ENCODE results near the gene LDLR.
A peak's percentile ranks its signal among the peaks of the same experiment; 100 is the strongest.
"Not testable (repeated sequence)": the region's sequence is repeated elsewhere in the genome, so short reads cannot be mapped to it uniquely, and the experiment has no call there.

LDLR gene

DNA sequence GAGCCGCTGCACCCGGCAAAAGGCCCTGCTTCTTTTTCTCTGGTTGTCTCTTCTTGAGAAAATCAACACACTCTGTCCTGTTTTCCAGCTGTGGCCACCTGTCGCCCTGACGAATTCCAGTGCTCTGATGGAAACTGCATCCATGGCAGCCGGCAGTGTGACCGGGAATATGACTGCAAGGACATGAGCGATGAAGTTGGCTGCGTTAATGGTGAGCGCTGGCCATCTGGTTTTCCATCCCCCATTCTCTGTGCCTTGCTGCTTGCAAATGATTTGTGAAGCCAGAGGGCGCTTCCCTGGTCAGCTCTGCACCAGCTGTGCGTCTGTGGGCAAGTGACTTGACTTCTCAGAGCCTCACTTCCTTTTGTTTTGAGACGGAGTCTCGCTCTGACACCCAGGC is 17.2 kb downstream of the LDLR start:
- no peak for DNase-seq

DNA sequence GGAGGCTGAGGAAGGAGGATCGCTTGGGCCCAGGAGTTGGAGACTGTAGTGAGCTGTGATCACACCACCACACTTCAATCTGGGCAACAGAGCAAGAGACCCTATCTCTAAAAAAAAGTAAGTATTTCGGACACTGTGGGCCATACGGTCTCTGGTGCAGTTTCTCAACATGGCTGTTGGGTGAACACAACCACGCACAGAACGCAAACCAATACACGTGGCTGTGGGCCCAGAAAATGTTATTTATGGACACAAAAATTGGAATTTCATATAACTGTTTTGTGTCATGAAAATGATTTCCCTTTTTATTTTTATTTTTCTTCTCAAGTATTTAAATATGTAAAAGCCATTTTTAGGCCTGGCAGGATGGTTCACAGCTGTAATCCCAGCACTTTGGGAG is 19.5 kb downstream of the LDLR start:
- no peak for DNase-seq

DNA sequence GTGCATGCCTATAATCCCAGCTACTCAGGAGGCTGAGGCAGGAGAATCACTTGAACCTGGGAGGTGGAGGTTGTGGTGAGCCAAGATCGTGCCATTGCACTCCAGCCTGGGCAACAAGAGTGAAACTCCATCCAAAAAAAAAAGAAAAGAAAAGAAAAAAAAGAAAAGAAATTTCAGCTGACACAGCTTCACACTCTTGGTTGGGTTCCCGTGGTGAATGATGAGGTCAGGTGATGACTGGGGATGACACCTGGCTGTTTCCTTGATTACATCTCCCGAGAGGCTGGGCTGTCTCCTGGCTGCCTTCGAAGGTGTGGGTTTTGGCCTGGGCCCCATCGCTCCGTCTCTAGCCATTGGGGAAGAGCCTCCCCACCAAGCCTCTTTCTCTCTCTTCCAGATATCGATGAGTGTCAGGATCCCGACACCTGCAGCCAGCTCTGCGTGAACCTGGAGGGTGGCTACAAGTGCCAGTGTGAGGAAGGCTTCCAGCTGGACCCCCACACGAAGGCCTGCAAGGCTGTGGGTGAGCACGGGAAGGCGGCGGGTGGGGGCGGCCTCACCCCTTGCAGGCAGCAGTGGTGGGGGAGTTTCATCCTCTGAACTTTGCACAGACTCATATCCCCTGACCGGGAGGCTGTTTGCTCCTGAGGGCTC is 22.0 kb downstream of the LDLR start:
- DNase-seq = no peak

DNA sequence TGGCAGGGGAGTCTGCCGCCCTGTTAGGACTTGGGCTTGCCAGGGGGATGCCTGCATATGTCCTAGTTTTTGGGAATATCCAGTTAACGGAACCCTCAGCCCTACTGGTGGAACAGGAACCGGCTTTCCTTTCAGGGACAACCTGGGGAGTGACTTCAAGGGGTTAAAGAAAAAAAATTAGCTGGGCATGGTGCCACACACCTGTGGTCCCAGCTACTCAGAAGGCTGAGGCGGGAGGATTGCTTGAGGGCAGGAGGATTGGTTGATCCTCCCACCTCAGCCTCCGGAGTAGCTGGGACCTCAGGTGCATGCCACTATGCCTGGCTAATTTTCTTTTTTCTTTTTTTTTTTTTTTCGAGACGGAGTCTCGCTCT is 22.5 kb downstream of the LDLR start:
- no peak for DNase-seq

DNA sequence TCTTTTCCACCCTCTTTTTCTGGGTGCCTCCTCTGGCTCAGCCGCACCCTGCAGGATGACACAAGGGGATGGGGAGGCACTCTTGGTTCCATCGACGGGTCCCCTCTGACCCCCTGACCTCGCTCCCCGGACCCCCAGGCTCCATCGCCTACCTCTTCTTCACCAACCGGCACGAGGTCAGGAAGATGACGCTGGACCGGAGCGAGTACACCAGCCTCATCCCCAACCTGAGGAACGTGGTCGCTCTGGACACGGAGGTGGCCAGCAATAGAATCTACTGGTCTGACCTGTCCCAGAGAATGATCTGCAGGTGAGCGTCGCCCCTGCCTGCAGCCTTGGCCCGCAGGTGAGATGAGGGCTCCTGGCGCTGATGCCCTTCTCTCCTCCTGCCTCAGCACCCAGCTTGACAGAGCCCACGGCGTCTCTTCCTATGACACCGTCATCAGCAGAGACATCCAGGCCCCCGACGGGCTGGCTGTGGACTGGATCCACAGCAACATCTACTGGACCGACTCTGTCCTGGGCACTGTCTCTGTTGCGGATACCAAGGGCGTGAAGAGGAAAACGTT is 24.0 kb downstream of the LDLR start:
- DNase-seq = no peak

DNA sequence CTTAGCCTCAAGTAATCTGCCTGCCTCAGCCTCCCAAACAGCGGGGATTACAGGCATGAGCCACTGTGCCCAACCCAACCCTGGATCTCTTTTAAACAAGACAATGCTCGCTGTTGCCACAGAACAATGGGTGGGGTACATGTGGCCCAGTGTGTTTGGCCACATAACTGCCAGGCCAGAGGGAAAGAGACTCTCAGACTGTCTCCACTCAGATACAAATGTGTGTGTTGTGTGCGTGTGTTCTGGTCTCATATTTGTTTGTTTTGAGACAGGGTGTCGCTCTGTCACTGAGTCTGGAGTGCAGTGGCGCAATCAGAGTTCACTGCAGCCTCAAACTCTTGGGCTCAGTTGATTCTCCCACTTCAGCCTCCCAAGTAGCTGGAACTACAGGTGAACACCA is 25.8 kb downstream of the LDLR start:
- no peak for DNase-seq

DNA sequence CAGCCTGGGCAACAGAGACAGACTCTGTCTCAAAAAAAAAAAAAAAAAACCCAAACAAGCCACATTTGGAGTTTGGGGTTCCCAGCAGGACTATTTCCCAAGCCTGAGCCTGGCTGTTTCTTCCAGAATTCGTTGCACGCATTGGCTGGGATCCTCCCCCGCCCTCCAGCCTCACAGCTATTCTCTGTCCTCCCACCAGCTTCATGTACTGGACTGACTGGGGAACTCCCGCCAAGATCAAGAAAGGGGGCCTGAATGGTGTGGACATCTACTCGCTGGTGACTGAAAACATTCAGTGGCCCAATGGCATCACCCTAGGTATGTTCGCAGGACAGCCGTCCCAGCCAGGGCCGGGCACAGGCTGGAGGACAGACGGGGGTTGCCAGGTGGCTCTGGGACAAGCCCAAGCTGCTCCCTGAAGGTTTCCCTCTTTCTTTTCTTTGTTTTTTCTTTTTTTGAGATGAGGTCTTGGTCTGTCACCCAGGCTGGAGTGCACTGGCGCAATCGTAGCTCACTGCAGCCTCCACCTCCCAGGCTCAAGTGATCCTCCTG is 26.7 kb downstream of the LDLR start:
- no peak for DNase-seq

DNA sequence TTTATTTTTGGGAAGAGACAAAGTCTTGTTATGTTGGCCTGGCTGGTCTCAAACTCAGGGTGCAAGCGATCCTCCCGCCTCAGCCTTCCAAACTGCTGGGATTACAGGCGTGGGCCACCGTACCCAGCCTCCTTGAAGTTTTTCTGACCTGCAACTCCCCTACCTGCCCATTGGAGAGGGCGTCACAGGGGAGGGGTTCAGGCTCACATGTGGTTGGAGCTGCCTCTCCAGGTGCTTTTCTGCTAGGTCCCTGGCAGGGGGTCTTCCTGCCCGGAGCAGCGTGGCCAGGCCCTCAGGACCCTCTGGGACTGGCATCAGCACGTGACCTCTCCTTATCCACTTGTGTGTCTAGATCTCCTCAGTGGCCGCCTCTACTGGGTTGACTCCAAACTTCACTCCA is 27.2 kb downstream of the LDLR start:
- DNase-seq = no peak

DNA sequence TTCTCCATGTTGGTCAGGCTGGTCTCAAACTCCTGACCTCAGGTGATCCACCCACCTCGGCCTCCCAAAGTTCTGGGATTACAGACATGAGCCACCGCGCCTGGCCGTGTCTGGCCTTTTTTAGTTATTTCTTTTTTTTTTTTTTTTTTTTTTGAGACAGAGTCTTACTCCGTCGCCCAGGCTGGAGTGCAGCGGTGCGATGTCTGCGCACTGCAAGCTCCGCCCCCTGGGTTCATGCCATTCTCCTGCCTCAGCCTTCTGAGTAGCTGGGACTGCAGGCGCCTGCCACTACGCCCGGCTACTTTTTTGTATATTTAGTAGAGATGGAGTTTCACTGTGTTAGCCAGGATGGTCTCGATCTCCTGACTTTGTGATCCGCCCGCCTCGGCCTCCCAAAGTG is 32.7 kb downstream of the LDLR start:
- not testable (repeated sequence) for DNase-seq

DNA sequence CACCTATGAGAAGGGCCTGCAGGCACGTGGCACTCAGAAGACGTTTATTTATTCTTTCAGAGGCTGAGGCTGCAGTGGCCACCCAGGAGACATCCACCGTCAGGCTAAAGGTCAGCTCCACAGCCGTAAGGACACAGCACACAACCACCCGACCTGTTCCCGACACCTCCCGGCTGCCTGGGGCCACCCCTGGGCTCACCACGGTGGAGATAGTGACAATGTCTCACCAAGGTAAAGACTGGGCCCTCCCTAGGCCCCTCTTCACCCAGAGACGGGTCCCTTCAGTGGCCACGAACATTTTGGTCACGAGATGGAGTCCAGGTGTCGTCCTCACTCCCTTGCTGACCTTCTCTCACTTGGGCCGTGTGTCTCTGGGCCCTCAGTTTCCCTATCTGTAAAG is 33.9 kb downstream of the LDLR start:
- DNase-seq = no peak

DNA sequence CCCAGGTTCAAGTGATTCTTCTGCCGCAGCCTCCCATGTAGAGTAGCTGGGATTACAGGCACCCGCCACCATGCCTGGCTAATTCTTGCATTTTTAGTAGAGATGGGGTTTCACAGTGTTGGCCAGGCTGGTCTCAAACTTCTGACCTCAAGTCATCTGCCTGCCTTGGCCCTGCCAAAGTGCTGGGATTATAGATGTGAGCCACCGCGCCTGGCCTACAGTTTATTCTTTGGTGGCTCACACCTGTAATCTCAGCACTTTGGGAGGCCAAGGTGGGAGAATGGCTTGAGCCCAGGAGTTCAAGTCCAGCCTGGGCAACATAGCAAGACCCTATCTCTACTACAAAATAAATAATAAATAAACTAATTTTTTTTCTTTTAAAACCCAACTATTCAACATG is 34.9 kb downstream of the LDLR start:
- not testable (repeated sequence) for DNase-seq

DNA sequence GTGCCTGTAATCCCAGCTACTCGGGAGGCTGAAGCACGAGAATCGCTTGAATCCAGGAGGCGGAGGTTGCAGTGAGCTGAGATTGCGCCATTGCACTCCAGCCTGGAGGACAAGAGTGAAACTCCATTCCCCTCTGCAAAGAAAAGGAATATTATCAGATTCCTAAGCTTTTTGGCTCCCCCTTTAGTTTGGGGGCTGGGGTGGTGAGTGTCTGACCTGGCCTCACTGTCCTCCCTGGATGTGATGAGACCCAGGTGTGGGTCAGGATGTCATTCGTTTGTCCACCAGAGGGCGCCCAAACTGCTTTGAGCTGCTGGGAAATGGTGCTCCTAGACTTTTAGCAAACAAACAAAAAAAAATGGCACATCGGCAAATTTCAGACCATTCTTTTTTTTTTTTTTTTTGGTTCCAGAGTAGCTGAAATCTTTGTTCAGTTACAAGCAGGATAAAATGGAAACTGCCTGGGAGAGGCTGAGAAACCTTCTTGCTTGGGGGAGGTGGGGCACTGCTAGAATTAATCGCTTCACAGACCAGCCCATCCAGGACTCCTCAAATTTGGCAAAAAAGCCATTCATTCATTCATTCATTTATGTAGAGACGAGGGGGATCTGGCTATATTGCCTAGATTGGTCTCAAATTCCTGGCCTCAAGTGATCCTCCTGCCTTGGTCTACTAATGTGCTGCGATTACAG is 36.9 kb downstream of the LDLR start:
- peak; percentile 80 for DNase-seq

DNA sequence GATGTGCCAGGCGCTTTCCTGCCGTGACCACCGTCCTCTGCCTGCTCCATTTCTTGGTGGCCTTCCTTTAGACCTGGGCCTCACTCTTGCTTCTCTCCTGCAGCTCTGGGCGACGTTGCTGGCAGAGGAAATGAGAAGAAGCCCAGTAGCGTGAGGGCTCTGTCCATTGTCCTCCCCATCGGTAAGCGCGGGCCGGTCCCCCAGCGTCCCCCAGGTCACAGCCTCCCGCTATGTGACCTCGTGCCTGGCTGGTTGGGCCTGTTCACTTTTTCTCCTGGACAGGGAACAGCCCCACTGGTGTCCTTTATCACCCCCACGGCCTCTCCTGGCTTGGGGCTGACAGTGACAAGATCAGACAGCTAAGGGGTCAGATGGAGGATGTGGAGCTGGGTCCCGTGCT is 38.6 kb downstream of the LDLR start:
- no peak for DNase-seq

DNA sequence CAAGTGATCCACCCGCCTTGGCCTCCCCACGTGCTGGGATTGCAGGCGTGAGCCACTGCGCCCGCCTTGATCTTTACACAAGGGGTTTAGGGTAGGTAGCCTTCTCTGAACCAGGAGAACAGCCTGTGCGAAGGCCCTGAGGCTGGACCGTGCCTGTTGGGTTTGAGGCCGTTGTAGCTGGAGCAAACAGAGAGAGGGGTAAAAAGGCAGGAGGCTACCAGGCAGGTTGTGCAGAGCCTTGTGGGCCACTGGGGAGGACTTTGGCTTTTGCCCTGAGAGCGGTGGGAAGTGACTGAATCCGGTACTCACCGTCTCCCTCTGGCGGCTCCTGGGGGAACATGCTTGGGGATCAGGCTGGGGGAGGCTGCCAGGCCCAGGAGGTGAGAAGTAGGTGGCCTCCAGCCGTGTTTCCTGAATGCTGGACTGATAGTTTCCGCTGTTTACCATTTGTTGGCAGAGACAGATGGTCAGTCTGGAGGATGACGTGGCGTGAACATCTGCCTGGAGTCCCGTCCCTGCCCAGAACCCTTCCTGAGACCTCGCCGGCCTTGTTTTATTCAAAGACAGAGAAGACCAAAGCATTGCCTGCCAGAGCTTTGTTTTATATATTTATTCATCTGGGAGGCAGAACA is 41.7 kb downstream of the LDLR start:
- DNase-seq = peak; percentile 70

DNA sequence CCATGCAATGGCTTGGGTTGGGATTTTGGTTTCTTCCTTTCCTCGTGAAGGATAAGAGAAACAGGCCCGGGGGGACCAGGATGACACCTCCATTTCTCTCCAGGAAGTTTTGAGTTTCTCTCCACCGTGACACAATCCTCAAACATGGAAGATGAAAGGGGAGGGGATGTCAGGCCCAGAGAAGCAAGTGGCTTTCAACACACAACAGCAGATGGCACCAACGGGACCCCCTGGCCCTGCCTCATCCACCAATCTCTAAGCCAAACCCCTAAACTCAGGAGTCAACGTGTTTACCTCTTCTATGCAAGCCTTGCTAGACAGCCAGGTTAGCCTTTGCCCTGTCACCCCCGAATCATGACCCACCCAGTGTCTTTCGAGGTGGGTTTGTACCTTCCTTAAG is 42.2 kb downstream of the LDLR start:
- DNase-seq = no peak

DNA sequence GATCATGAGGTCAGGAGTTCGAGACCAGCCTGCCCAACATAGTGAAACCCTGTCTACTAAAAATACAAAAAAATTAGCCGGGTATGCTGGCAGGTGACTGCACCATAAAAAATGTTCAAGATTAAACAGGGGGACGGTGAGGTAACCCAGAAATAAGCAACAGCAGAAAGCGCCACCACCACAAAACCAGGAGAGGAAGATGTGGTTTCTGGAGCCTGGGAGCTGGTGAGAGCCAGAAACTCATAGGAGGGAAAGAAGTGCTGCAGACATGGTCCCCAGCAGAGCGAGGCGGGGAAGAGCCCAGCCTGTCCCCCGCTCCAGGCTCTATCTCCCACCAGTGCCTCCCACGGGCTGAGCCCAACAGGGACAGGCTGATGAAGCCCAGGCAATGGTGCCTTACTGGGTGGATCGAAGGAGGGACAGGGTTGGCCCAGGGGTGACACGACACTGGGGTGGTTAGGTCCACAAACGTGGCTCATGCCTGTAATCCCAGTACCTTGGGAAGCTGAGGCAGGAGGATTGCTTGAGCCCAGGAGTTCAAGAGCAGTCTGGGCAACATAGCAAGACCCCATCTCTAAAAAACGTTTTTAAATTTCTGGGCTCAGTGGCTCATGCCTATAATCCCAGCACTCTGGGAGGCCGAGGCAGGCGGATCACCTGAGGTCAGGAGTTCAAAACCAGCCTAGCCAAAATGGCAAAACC is 47.3 kb downstream of the LDLR start:
- no peak for DNase-seq

DNA sequence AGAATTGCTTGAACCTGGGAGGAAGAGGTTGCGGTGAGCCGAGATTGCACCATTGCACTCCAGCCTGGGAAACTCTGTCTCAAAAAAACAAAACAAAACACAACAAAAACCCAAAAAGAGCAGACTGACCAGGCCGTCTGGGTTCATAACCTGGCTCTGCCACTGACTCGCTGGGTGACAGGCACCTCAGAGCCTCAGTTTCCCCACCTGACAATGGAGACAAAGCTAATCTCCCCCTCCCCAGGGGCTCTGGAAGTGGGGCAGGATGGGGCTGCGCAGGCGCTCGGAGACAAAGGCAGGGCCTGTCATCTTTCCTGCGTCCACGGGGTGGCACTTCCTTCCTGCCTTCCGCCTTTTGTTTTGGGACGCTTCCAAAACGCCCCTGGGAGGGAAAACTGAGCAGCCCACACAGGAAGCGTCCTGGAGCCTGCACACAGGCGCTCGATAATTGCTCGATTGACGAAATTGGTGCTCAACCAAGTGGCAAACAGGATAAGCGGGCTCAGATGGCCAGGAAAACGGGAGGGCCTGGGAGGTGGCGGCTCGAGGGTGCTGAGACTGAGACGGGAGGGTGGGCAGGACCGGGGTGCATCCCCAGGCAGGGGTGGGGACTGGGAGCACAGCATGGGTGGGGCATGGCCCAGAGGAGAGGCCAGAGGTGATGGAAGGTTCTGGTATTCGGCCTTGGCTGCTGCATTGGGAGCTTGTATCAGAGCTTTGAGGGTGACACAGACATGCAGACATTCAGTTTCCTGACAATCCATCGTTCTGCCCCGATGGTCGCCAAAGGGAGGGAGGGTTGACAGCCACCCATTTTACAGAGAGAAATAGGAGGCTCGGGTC is 48.5 kb downstream of the LDLR start:
- peak; percentile 50 for DNase-seq

DNA sequence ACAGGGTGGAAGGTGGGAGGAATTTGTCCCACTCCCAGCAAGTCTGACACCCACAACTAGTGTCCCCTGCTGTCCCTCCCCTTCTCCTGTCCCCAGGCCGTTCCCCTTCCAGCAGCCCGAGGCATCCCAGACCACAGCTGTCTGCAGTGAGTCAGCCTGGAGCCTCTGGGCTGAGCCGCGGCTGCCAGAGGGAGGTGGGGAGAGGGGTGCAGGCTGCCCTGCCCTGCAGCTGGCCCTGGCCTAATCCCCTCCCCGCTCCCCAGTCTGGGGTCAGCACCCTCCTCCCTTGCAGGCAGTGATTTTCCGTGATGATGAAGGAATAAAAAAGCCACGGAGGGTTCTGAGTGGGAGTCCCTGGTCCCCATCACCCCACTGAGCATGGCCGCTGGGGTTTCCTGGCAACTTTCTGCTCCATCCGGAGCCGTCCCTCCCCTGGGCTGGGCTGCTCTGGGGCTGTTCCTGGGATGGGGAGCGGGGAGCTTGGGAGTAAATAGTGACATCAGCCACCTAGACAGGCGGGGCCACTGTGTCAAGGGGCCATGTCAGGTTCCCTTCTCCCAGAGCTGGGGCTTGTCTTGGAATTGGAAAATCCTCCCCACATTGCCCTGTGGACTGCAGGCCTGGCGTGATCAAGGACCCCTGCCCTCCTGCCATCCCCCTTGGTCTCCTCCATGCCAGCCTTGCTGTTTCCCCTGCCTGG is 49.5 kb downstream of the LDLR start:
- DNase-seq = no peak

DNA sequence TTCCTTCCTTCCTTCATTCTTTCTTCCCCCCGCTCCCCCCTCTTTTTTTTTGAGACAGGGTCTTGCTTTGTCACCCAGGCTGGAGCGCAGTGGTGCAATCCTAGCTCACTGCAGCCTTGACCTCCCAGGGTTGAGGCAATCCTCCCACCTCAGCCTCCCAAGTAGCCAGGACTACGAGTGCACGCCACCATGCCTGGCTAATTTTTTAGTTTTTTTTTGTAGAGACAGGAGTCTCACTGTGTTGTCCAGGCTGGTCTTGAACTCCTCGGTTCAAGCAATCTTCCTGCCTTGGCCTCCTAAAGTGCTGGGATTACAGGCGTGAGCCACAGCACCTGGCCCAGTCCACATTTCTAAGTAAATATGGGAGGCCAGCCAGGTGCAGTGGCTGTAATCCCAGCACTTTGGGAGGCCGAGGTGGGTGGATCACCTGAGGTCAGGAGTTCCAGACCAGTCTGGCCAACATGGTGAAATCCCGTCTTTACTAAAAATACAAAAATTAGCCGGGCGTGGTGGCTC is 50.8 kb downstream of the LDLR start:
- not testable (repeated sequence) for DNase-seq

DNA sequence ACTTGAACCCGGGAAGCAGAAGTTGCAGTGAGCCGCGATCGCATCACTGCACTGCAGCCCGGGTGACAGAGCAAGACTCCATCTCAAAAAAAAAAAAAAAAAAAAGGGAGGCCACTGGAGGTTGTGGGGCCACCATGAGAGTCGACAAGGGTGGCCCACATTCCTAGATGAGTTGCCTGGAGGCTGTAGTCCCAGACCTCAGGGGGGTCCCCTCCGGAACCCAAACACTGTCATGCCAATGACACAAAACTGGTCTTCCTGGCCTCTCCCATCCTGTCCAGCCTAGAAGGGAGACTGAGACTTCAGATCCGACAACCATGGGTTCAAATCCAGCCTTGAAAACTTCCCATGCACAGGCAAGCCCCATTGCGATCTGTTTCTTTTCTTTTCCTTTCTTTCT is 51.6 kb downstream of the LDLR start:
- no peak for DNase-seq

DNA sequence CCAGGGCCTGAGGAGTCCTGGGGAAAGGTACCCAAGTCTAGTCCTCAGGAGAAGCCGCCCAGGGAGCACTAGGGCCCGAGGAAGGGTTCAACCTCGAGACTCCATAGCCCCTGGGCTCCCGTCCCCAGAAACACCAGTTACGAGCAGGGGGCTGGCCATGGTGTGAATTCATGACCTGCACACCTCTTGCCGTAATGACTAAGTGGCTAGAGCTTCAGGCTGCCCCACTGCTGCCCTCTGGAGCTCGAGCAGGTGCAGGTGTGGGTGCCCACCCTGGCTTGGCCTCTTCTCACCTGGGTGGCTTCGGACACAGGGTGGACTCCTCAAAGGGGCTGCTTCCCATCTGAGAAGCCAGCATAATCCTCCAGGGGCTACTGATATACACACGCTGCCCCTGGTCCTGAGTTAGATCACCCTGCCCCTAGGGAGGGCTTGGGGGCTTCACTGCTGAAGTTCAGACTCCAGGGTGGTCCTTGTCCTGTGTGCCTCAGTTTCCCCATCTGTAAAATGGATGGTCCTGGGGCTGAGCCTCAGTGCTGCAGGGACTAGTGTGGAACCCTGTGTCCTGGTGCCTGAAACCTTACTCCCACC is 52.8 kb downstream of the LDLR start:
- no peak for DNase-seq
